ENCODE results near the gene MYL3.

The MYL3 gene

GRCh38 chr3:46899151-46900006, 36.1 kb upstream of the MYL3 start:
- no peak for DNase-seq

- no peak for DNase-seq
Measured at GRCh38 chr3:46898321-46899150, 35.3 kb upstream of the MYL3 start.

GRCh38 chr3:46897829-46898320, 34.6 kb upstream of the MYL3 start:
- no peak for DNase-seq

GRCh38 chr3:46897031-46897430, 33.8 kb upstream of the MYL3 start:
- DNase-seq = no peak

GRCh38 chr3:46896386-46896785, 33.1 kb upstream of the MYL3 start:
- DNase-seq = no peak

- no peak for DNase-seq
Measured at GRCh38 chr3:46895761-46896160, 32.5 kb upstream of the MYL3 start.

GRCh38 chr3:46895204-46895660, 32.0 kb upstream of the MYL3 start:
- no peak for DNase-seq

GRCh38 chr3:46894256-46894655, 31.0 kb upstream of the MYL3 start:
- no peak for DNase-seq

- DNase-seq = no peak
Measured at GRCh38 chr3:46893763-46894162, 30.5 kb upstream of the MYL3 start.

- no peak for DNase-seq
Measured at GRCh38 chr3:46893146-46893748, 30.0 kb upstream of the MYL3 start.

GRCh38 chr3:46892285-46893145, 29.3 kb upstream of the MYL3 start:
- no peak for DNase-seq

- no peak for DNase-seq
Measured at GRCh38 chr3:46891132-46891531, 27.9 kb upstream of the MYL3 start.

GRCh38 chr3:46890132-46890531, 26.9 kb upstream of the MYL3 start:
- DNase-seq = no peak

GRCh38 chr3:46889381-46890110, 26.3 kb upstream of the MYL3 start:
- no peak for DNase-seq

- no peak for DNase-seq
Measured at GRCh38 chr3:46888705-46889104, 25.5 kb upstream of the MYL3 start.

- no peak for DNase-seq
Measured at GRCh38 chr3:46887980-46888494, 24.8 kb upstream of the MYL3 start.

- no peak for DNase-seq
Measured at GRCh38 chr3:46885612-46886011, 22.4 kb upstream of the MYL3 start.

- DNase-seq = no peak
Measured at GRCh38 chr3:46884929-46885328, 21.7 kb upstream of the MYL3 start.

- DNase-seq = no peak
Measured at GRCh38 chr3:46884427-46884826, 21.2 kb upstream of the MYL3 start.

- DNase-seq = no peak
Measured at GRCh38 chr3:46883830-46884185, 20.6 kb upstream of the MYL3 start.

- no peak for DNase-seq
Measured at GRCh38 chr3:46883054-46883829, 20.0 kb upstream of the MYL3 start.

Measured in NCI-H2107 (cell line).